HG02759 (cell line): ENCODE measurements around the gene AIFM3.
"Not testable (repeated sequence)": the region's sequence is repeated elsewhere in the genome, so short reads cannot be mapped to it uniquely, and the experiment has no call there.

Experiments used
- ATAC-seq: cut with Tn5 transposase; IDR thresholded peaks from one replicate; pipeline ENCODE4 v1.9.1; 2021; ENCODE audit warnings: mild to moderate bottlenecking, moderate library complexity; ENCODE audit not compliant: unreplicated experiment

AIFM3 gene

DNA sequence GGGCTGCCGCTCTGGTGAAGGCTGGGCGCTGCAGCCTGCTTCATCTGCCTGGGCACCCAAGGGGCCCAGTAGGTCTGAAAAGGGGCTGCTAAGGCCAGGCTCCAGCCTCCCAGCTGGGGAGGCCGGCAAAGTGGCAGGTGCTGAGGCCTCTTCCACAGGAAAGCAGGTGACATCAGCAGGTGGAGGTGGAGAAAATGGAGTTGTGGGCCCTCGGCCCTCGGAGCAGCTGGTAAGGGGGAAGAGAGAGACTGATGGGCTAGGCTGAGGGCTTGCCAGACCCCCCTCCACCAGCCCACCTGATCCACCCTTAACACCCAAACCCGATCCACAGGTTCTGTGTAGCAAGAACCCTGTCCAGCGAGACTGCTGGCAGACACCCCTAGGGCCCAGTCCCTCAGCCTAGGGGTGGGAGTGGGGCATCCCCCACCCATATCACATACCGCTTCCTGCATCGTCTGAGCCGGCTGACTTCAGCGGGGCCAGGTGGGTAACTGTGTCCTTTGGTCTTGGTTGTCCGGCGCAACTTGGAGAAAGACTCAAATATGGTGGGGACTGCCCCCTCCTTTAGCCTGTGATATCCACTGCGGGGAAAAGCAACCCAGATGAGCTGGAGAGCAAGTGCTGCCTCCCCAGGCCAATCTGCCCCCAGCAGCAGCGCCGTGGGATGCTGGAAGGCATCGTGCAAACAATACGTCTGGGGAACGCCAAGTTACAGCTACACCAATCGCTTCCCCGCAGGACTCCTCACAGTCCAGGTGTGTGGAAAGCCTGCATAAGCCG is 33.3 kb downstream of the AIFM3 start:
- no peak for ATAC-seq

DNA sequence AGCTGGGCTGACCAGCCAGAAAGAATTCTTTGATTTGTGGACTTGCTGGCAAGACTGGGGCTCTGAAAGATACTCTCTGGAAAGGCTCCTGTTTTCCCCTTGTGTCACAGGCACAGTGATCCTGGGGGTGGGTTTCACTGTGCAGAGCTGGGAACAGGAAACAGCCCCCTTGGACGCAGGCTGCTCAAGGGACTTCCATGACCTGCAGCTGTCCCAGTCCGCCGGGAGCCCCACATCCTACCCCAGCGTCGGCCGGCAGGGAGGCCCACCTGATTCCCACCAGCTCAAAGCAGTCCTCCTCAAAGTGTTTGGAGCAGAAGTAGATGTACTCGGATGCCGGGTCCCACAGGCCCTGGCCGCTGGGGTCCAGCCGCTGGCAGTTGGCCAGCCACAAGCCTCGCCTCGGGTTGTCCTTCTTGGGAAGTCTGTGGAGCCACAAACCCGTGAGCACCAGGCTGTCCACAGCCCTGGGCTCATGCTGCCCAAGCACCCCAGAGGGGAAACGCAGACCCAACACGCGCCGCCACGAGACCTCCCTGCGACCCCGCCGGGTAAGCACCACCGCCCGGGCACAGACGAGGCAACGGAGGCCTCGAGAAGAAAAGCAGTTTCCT is 34.0 kb downstream of the AIFM3 start:
- ATAC-seq: no peak

GRCh38 chr22:21001601-21002325 is 34.7 kb downstream of the AIFM3 start, which contains the start of gene THAP7:
Gene THAP7, minus strand, starts transcription at chr22:21002118. Its CDS starts 207 bp downstream, at chr22:21001911.
- peak; percentile 88 for ATAC-seq

DNA sequence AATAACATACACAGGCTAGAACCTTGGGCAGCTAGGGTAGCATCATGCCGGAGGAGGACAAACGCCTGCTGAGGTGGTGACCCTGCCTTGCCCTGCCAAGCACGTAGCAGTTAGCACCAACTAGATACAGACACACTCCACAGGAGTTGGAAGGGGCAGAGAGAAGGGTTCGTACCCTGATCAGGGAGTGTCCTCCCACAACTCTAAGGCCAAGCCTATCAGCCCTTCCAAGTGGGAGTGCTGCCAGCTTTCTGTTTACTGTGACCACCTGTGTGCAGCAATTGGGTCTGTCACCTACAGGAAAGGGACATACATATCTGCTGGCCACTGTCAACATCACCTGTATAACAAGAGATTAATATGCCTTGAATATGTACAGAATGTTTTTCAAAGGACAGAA is 36.7 kb downstream of the AIFM3 start:
- no peak for ATAC-seq

GRCh38 chr22:21009208-21009607 is 42.2 kb downstream of the AIFM3 start:
- ATAC-seq: not testable (repeated sequence)

DNA sequence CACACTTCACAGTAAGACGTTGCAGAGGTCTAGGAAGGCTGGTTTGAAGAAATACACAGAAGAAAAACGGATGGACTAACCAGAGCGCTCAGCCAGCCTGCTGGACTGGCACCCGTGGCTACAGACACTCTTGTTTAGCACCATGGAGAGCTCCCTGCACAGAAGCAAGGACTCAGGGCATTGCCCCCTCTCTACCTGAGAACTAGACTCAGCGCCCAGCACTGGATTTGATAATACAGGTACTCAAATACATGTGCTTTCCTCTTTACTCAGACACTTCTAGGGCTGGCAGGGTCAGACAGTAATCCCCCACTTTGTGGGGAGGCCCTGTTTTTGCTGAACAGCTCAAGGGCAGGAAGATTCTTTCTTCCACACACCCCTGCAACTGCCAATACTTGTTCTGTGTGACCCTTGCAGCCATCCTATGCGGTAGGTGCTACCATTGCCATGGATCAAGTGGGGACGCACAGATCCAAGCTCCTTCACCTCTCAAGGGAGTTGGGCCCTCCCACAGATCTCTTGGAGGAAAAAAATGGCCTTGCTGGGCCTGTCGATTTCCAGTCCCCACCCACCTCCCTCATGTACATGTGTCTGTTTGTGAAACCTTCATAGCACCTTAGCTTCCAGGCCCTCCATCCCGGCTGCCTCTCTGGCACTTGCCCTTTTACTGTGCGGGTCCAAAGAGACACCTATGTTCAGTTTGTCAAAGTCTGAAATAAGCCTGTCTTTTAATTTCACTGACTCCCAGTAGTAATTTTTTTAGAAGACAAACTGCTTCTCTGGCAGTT is 42.8 kb downstream of the AIFM3 start:
- ATAC-seq: no peak

- ATAC-seq: no peak
These were observed 43.5 kb downstream of the AIFM3 start for GRCh38 chr22:21010426-21011113.

GRCh38 chr22:21012446-21013407 is 45.7 kb downstream of the AIFM3 start:
- ATAC-seq: no peak

DNA sequence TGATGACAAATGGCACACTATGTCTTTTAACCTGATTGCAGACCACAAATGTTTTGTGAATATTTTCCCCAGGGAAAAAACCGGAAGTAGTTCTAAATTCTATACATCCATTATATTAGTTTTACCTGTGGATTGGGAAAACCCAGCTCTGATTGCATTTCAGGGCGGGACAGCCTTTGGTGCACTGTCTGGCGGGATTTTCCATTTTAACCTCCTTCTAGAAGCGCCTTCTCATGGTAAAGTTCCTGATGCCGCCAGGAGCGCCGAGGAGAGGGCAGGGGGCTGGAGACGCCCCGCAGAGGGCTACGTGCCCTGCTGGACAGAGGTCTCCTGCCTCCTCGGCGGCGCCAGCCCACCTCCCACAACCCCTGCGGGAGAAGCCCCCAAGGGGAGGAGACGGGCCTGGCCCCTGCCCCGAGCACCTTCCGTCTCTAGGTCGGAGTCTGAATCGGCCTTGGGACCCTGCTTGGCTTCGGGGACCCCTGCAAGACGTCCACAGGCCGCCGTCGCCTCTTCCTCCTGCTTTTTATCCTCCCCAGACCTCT is 46.7 kb downstream of the AIFM3 start:
- ATAC-seq: peak; percentile 19

DNA sequence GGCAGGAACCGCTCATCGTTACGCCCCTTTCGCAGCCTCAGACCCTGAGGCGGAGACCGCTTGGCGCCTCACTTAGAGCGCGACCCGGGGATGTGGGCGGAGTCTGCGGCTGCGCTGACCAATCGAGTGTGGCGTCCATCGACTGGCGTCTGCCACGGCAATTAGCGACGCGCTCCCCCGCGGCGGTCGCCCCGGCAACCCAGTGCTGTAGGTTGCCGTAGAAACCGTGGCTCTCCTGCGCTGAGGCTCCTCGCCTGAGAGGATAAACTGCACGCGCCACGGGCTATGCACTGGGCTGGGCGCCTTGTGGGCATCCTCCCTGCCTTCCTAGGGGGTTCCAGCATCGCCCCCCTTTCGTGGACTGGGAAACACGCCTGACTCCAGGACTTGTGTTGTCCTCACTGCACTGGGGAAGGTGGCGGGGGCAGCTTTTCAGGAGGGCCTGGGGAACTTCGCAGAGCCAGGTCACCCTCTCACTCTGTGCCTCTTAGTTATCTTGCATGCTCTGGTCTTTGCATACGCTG is 47.2 kb downstream of the AIFM3 start:
- ATAC-seq: peak; percentile 87

- ATAC-seq: no peak
These were observed 47.8 kb downstream of the AIFM3 start, which contains the start of gene P2RX6 for GRCh38 chr22:21014726-21015465. Gene P2RX6, plus strand, starts transcription at chr22:21015165. Its CDS starts 10 bp downstream, at chr22:21015175.

GRCh38 chr22:21015466-21016006 is 48.5 kb downstream of the AIFM3 start:
- no peak for ATAC-seq

DNA sequence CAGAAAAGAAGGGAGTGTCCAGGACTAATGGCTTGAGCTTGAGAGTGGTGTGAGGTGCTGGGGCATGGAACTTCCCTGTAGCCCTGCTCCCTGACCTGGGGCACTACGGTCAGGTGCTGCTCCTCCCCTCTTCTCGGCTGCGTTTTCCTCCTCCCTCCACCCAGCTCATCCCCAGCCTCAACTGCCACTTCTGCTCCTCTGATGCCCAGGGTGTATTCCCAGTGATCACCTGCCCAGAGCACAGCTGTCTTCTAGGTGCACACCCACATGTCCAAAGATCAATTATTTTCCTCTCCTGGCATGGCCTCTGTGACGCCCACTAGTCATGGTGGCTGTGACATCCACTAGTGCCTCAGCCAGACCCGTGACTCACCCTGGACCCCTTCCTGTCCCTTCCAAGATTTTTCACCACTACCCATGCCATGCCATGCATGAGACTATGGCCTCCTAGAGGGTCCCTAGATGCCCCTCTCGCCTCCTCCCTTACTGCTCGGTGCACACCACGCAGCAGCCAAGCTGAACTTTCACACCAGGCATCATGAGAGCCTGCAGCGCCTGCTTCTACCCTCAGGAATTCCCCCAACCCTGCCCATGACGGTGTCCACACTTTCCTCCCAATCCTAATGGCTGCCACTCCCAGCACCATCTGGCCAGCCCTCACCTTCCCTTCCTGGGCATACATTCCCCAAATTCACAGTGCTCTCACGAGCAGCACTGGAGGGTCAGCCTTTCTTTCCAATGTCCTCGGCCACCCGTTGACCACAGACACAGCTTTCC is 49.8 kb downstream of the AIFM3 start:
- no peak for ATAC-seq

- no peak for ATAC-seq
These were observed 51.3 kb downstream of the AIFM3 start for GRCh38 chr22:21018314-21018713.

GRCh38 chr22:21020802-21021429 is 53.9 kb downstream of the AIFM3 start:
- no peak for ATAC-seq

DNA sequence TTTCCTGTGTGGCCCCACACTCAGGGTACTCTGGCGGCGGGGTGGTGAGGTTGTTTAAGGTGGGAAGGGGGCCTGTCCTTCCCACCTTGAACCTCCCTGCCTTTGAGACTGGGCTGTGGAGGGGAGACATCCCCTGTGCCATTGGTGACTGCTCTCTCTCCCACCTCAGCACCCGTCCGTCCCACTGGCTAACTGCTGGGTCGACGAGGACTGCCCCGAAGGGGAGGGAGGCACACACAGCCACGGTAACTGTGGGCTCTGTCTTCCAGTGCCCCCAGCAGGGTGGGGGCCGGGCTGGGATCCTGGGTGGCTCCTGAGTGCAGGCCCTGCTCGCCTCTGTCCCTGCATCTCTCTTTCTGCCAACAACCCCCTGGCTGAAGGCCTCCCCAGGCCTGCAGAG is 55.5 kb downstream of the AIFM3 start:
- no peak for ATAC-seq
